HepG2 (cell line): ENCODE measurements around the gene AP2B1. TPM values are rescaled to one million over a fixed set of nuclear protein-coding genes. Genes with fewer than 3 reads are reported as not detected.

Experiments
- NBN ChIP-seq: fragments of 450-650 bp; conservative IDR thresholded peaks from 2 replicates; pipeline ENCODE4 v1.6.1; 2017
- NFAT5 ChIP-seq: sonication (generic); formaldehyde crosslinking; IDR thresholded peaks from 2 replicates; pipeline ENCODE4 v1.4.0; 2020; ENCODE audit warnings: missing genetic modification reagents
- ZNF326 ChIP-seq: sonication (generic); formaldehyde crosslinking; IDR thresholded peaks from 2 replicates; pipeline ENCODE4 v1.4.0; 2020; ENCODE audit warnings: missing genetic modification reagents, borderline replicate concordance
- ZNF513 ChIP-seq: sonication (generic); formaldehyde crosslinking; conservative IDR thresholded peaks from 2 replicates; pipeline ENCODE4 v1.5.0; 2020; ENCODE audit warnings: missing genetic modification reagents
- ZNF558 ChIP-seq: sonication (generic); formaldehyde crosslinking; IDR thresholded peaks from 2 replicates; pipeline ENCODE4 v1.9.0; 2022; ENCODE audit warnings: mild to moderate bottlenecking, missing genetic modification reagents, borderline replicate concordance
- ZNF616 ChIP-seq: sonication (generic); formaldehyde crosslinking; IDR thresholded peaks from 2 replicates; pipeline ENCODE4 v1.5.0; 2020; ENCODE audit warnings: low read depth, mild to moderate bottlenecking, missing genetic modification reagents
- ZNF672 ChIP-seq: sonication (generic); formaldehyde crosslinking; IDR thresholded peaks from 2 replicates; pipeline ENCODE4 v1.8.1; 2022; ENCODE audit warnings: missing genetic modification reagents
- polyA plus RNA-seq, 8 experiments: library from polyadenylated mRNA; depleted of rRNA in 3 of 8; stranded (reverse) in 7 of 8; unstranded in 1 of 8; fragments of >200 nt; fragmentation: Illumina TruSeq in 4 of 8; extraction: Trizol in 4 of 8; gene quantifications; 2 replicates each; pipeline versions ENCODE4 v1.2.1 to v1.2.3, GENCODE V29; 2011 to 2016; ENCODE audit warnings: low read depth in 4 of 8, missing spikeins in 1 of 8, mixed read lengths in 1 of 8; ENCODE audit not compliant: insufficient read depth in 1 of 8
- total RNA-seq, 5 experiments: library from RNA; depleted of rRNA; stranded (reverse); fragments of >200 nt; fragmentation: Illumina TruSeq; extraction: Trizol; gene quantifications; 2 replicates each; pipeline ENCODE4 v1.2.3, GENCODE V29; 2016; ENCODE audit warnings: low read depth in 1 of 5
- TF ChIP-seq, protein P1 (sequence below): sonication (generic); formaldehyde crosslinking; IDR thresholded peaks from 2 replicates; pipeline ENCODE4 v1.8.0; 2022; ENCODE audit warnings: mild to moderate bottlenecking, missing genetic modification reagents, moderate library complexity

The AP2B1 gene
- total and polyA plus RNA-seq, 2 of the 13 experiments (the other 11 are each of a cell fraction or from before 2014, with no cell fraction given) = 23.8 to 71.3 TPM

GRCh38 chr17:35568561-35568960 is 18.6 kb upstream of the AP2B1 start (continued):
- TF ChIP-seq NFAT5 (no peak), NBN (no peak), ZNF326 (CRISPR knock-in tag) (no peak), ZNF616 (no peak), ZNF513 (no peak), ZNF672 (no peak), ZNF558 (no peak)
- TF ChIP-seq, protein P1, sequence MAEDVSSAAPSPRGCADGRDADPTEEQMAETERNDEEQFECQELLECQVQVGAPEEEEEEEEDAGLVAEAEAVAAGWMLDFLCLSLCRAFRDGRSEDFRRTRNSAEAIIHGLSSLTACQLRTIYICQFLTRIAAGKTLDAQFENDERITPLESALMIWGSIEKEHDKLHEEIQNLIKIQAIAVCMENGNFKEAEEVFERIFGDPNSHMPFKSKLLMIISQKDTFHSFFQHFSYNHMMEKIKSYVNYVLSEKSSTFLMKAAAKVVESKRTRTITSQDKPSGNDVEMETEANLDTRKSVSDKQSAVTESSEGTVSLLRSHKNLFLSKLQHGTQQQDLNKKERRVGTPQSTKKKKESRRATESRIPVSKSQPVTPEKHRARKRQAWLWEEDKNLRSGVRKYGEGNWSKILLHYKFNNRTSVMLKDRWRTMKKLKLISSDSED (CRISPR knock-in tag) = no peak
